H1 (cell line): Measurements from ENCODE around the gene NLGN4Y. TPM values are rescaled to one million over a fixed set of nuclear protein-coding genes. Genes with fewer than 3 reads are reported as not detected.

Source experiments
- CTCF ChIA-PET: fragments of 300-600 bp; sonication (Branson Sonifier 250); formaldehyde crosslinking; loops from one replicate; lab custom pipeline; 2021; ENCODE audit not compliant: partially characterized antibody; lab: Charles Lee
- POLR2A ChIA-PET: fragments of 300-600 bp; sonication (Branson Sonifier 250); formaldehyde crosslinking; loops from one replicate; lab custom pipeline; 2021; ENCODE audit warnings: inconsistent platforms; ENCODE audit not compliant: partially characterized antibody; lab: Charles Lee
- DNase-seq, 2 experiments: peaks; one replicate each; pipeline versions ENCODE4 v3.0.0 to v3.0.0-alpha.2; 2010 to 2022; ENCODE audit warnings: low spot score in 2 of 2, low read depth in 1 of 2, mixed read lengths in 1 of 2
- FAIRE-seq: peaks from 2 replicates; lab custom pipeline; 2011; peaks lifted over from hg19 to GRCh38; lab: Jason Lieb, UNC
- H2AFZ ChIP-seq: 2 replicates; pipeline ENCODE4 v1.8.1; 2012; ENCODE audit warnings: low read length, inconsistent platforms
- H2AK5ac ChIP-seq: 2 replicates; pipeline ENCODE4 v1.6.1; 2013; ENCODE audit warnings: low read depth, low read length
- H2BK120ac ChIP-seq: replicated peaks from 2 replicates; pipeline ENCODE3; 2013; ENCODE audit warnings: low read depth, low read length, inconsistent platforms
- H2BK12ac ChIP-seq: 2 replicates; pipeline ENCODE4 v1.6.1; 2013; ENCODE audit warnings: low read depth, low read length
- H2BK15ac ChIP-seq: 2 replicates; pipeline ENCODE4 v1.6.1; 2013; ENCODE audit warnings: low read length
- H2BK20ac ChIP-seq: 2 replicates; pipeline ENCODE4 v1.6.1; 2013; ENCODE audit warnings: low read length
- H2BK5ac ChIP-seq: 2 replicates; pipeline ENCODE4 v1.6.1; 2013; ENCODE audit warnings: low read depth, low read length
- H3K14ac ChIP-seq: 2 replicates; pipeline ENCODE4 v1.6.1; 2013; ENCODE audit warnings: inconsistent platforms; ENCODE audit not compliant: insufficient read length
- H3K18ac ChIP-seq: 2 replicates; pipeline ENCODE4 v1.6.1; 2013; ENCODE audit warnings: low read length; ENCODE audit errors: extremely low read depth
- H3K23ac ChIP-seq: 2 replicates; pipeline ENCODE4 v1.6.1; 2013; ENCODE audit warnings: inconsistent platforms; ENCODE audit not compliant: insufficient read length
- H3K23me2 ChIP-seq: 2 replicates; pipeline ENCODE4 v1.6.1; 2013; ENCODE audit warnings: low read depth, low read length
- H3K27ac ChIP-seq: 2 replicates; pipeline ENCODE4 v1.6.1; 2011; ENCODE audit warnings: low read depth, low read length, inconsistent platforms
- H3K27me3 ChIP-seq, 4 experiments: replicated peaks in 1 of 4; 1 replicate in 1 of 4; 2 replicates in 3 of 4; pipeline versions ENCODE4 v1.6.1 to v1.8.1; 2011 to 2013; ENCODE audit warnings: low read length in 3 of 4, mild to moderate bottlenecking in 3 of 4, inconsistent platforms in 2 of 4, mixed read lengths in 2 of 4, moderate library complexity in 1 of 4; ENCODE audit not compliant: control insufficient read depth in 3 of 4, insufficient read depth in 3 of 4; ENCODE audit errors: extremely low read depth in 1 of 4
- H3K36me3 ChIP-seq, 4 experiments: 2 replicates each; pipeline versions ENCODE4 v1.6.1 to v1.8.1; 2011 to 2013; ENCODE audit warnings: mild to moderate bottlenecking in 4 of 4, low read length in 3 of 4, moderate library complexity in 2 of 4, control low read depth in 1 of 4, inconsistent platforms in 1 of 4; ENCODE audit not compliant: insufficient read depth in 4 of 4, control insufficient read depth in 2 of 4
- H3K4ac ChIP-seq: replicated peaks from 2 replicates; pipeline ENCODE3; 2013; ENCODE audit warnings: low read length, low read depth, mixed read lengths, inconsistent platforms; ENCODE audit not compliant: insufficient read length
- H3K4me1 ChIP-seq, 4 experiments: replicated peaks in 1 of 4; 1 replicate in 1 of 4; 2 replicates in 3 of 4; pipeline versions ENCODE4 v1.6.1 to v1.8.1; 2011 to 2013; ENCODE audit warnings: low read length in 3 of 4, inconsistent platforms in 2 of 4, mixed read lengths in 1 of 4; ENCODE audit not compliant: insufficient read depth in 4 of 4, control insufficient read depth in 3 of 4
- H3K4me2 ChIP-seq, 2 experiments: 2 replicates each; pipeline versions ENCODE4 v1.6.1 to v1.8.1; 2011 to 2013; ENCODE audit warnings: low read depth in 2 of 2, low read length in 2 of 2, control low read depth in 1 of 2, inconsistent platforms in 1 of 2, mild to moderate bottlenecking in 1 of 2; ENCODE audit not compliant: insufficient read depth in 1 of 2
- H3K4me3 ChIP-seq, 4 experiments: fragments of 200-600, 300-600 bp in 1 of 4; sonication (generic), shearing (Covaris generic), sonication (Bioruptor Twin) in 1 of 4; 2 replicates each; pipeline versions ENCODE4 v1.5.1 to v1.8.1; 2011 to 2016; ENCODE audit warnings: low read length in 4 of 4, low read depth in 3 of 4, control low read depth in 2 of 4, inconsistent platforms in 2 of 4, mild to moderate bottlenecking in 2 of 4, mixed read lengths in 1 of 4, moderate library complexity in 1 of 4; ENCODE audit not compliant: insufficient read depth in 2 of 4; ENCODE audit errors: extremely low read depth in 1 of 4
- H3K56ac ChIP-seq: replicated peaks from 2 replicates; pipeline ENCODE3; 2013; ENCODE audit warnings: low read depth, mild to moderate bottlenecking, mixed read lengths, low read length, inconsistent platforms; ENCODE audit not compliant: insufficient read length
- H3K79me1 ChIP-seq: 2 replicates; pipeline ENCODE4 v1.6.1; 2013; ENCODE audit warnings: low read depth, low read length, control low read depth
- H3K79me2 ChIP-seq, 2 experiments: 2 replicates each; pipeline versions ENCODE4 v1.6.1 to v1.8.1; 2012 to 2013; ENCODE audit warnings: low read length in 2 of 2, mild to moderate bottlenecking in 2 of 2, inconsistent platforms in 1 of 2; ENCODE audit not compliant: insufficient read depth in 2 of 2, control insufficient read depth in 1 of 2
- H3K9ac ChIP-seq, 4 experiments: replicated peaks in 1 of 4; 1 replicate in 1 of 4; 2 replicates in 3 of 4; pipeline versions ENCODE4 v1.6.1 to v1.8.1; 2011 to 2013; ENCODE audit warnings: low read depth in 3 of 4, low read length in 3 of 4, control low read depth in 2 of 4, mild to moderate bottlenecking in 2 of 4, moderate library complexity in 2 of 4, inconsistent platforms in 1 of 4; ENCODE audit errors: extremely low read depth in 1 of 4
- H3K9me3 ChIP-seq, 2 experiments: 2 replicates each; pipeline versions ENCODE4 v1.6.1 to v1.8.1; 2012 to 2013; ENCODE audit warnings: mild to moderate bottlenecking in 2 of 2, moderate library complexity in 2 of 2, control low read depth in 1 of 2, inconsistent platforms in 1 of 2, low read depth in 1 of 2, low read length in 1 of 2, mixed read lengths in 1 of 2; ENCODE audit not compliant: insufficient read depth in 2 of 2
- H4K20me1 ChIP-seq, 2 experiments: replicated peaks in 1 of 2; 2 replicates each; pipeline versions ENCODE3 to v1.8.1; 2011 to 2013; ENCODE audit warnings: inconsistent platforms in 2 of 2, low read length in 2 of 2, mild to moderate bottlenecking in 1 of 2; ENCODE audit not compliant: insufficient read depth in 2 of 2, control insufficient read depth in 1 of 2
- H4K5ac ChIP-seq: 2 replicates; pipeline ENCODE4 v1.6.1; 2013; ENCODE audit warnings: low read length, low read depth, mixed read lengths, inconsistent platforms; ENCODE audit not compliant: insufficient read length
- H4K8ac ChIP-seq: 2 replicates; pipeline ENCODE4 v1.8.0; 2013; ENCODE audit warnings: mild to moderate bottlenecking, moderate library complexity, low read length, inconsistent platforms; ENCODE audit not compliant: insufficient read depth; ENCODE audit errors: extremely low read depth
- H4K91ac ChIP-seq: replicated peaks from 2 replicates; pipeline ENCODE3; 2013; ENCODE audit warnings: low read length, mixed read lengths, inconsistent platforms; ENCODE audit not compliant: insufficient read length
- CBX8 ChIP-seq: fragments of 300-800, 300-1000 bp; sonication (generic); IDR thresholded peaks from 2 replicates; pipeline ENCODE4 v1.7.1; 2016; ENCODE audit warnings: low read depth, low read length, borderline replicate concordance
- KDM1A ChIP-seq: fragments of 200-600, 300-600 bp; sonication (generic); IDR thresholded peaks from 2 replicates; pipeline ENCODE4 v1.7.1; 2016; ENCODE audit warnings: mild to moderate bottlenecking, low read length, borderline replicate concordance
- RFX5 ChIP-seq: IDR thresholded peaks from 2 replicates; pipeline ENCODE4 v1.6.1; 2011; ENCODE audit warnings: low read depth, low read length, improper control_type of control experiment, borderline replicate concordance
- RXRA ChIP-seq: IDR thresholded peaks from 2 replicates; pipeline ENCODE4 v1.6.1; 2011; ENCODE audit warnings: low read depth, mild to moderate bottlenecking, low read length, moderate library complexity; ENCODE audit not compliant: insufficient read depth
- SIN3A ChIP-seq, 2 experiments: IDR thresholded peaks in 1 of 2; conservative IDR thresholded peaks in 1 of 2; 2 replicates each; pipeline ENCODE4 v1.6.1; 2011 to 2012; ENCODE audit warnings: low read length in 2 of 2, improper control_type of control experiment in 1 of 2, low read depth in 1 of 2, mild to moderate bottlenecking in 1 of 2
- SP1 ChIP-seq: IDR thresholded peaks from 2 replicates; pipeline ENCODE4 v1.6.1; 2011; ENCODE audit warnings: low read depth, low read length
- ZNF274 ChIP-seq: IDR thresholded peaks from 2 replicates; pipeline ENCODE4 v1.7.0; 2012; ENCODE audit warnings: low read length, borderline replicate concordance; ENCODE audit errors: extremely low read depth
- WGBS, 2 experiments: shearing (Covaris generic) in 1 of 2; methylation state at CpG; one replicate each; pipeline versions ENCODE4 v1.1.6 to v1.1.7; 2013 to 2015; ENCODE audit warnings: low lambda C conversion rate in 2 of 2, mixed read lengths in 2 of 2, inconsistent platforms in 1 of 2, low coverage in 1 of 2, missing lambda C conversion rate in 1 of 2; ENCODE audit not compliant: insufficient replicate concordance in 2 of 2, insufficient coverage in 1 of 2, insufficient read length in 1 of 2; ENCODE audit errors: extremely low coverage in 1 of 2, missing lambda C conversion rate in 1 of 2; 5-methylcytosine and 5-hydroxymethylcytosine counted together
- polyA plus RNA-seq, 7 experiments: library from polyadenylated mRNA; depleted of rRNA in 3 of 7; stranded (reverse) in 5 of 7; unstranded in 2 of 7; fragments of >200 nt in 5 of 7; fragments of 200-250 nt in 2 of 7; gene quantifications; 1 replicate in 5 of 7; 2 replicates in 1 of 7; 4 replicates in 1 of 7; pipeline versions ENCODE4 v1.2.1 to v1.2.3, GENCODE V29; 2011 to 2013; ENCODE audit warnings: missing spikeins in 2 of 7, mixed read lengths in 2 of 7
- total RNA-seq: library from RNA; stranded (reverse); fragmentation: NEBNext Ultra II Directional; extraction: Animal tissue kit (Norgen Biotek cat#: 25700); gene quantifications from 2 replicates; pipeline ENCODE4 v1.2.1, GENCODE V29; 2021
- TF ChIP-seq, protein P1 (sequence below): IDR thresholded peaks from 2 replicates; pipeline ENCODE4 v1.6.1; 2011; ENCODE audit warnings: low read depth, mild to moderate bottlenecking, low read length; ENCODE audit not compliant: insufficient read depth

NLGN4Y gene
- total and polyA plus RNA-seq, 2 of the 8 experiments (the other 6 are each of a cell fraction or from before 2014, with no cell fraction given): 35.7 to 51.3 TPM

GRCh38 chrY:14498071-14498470 lies 26.3 kb upstream of the NLGN4Y start:
- Histone ChIP-seq H3K18ac (no peak overlapping the region), H3K4me1 (no peaks in the 10 kb centered on the region), H3K4me3 (no peak overlapping the region), H3K9ac (no peak overlapping the region), H3K27ac (no peak overlapping the region), H2BK5ac (no peak overlapping the region), H4K91ac (no peak overlapping the region), H3K9me3 (no peaks in the 10 kb centered on the region), H3K79me1 (no peaks in the 10 kb centered on the region), H2BK20ac (no peak overlapping the region), H3K23ac (no peak overlapping the region), H4K20me1 (no peaks in the 10 kb centered on the region), H3K4me2 (no peak overlapping the region), H3K4ac (no peak overlapping the region), H4K8ac (no peak overlapping the region), H2BK120ac (no peak overlapping the region), H2AFZ (no peak overlapping the region), H3K23me2 (no peaks in the 10 kb centered on the region; the same call in 1 of the 2 replicates), H2AK5ac (no peak overlapping the region), H2BK15ac (no peak overlapping the region), H3K36me3 (no peaks in the 10 kb centered on the region), H2BK12ac (no peak overlapping the region), H4K5ac (no peak overlapping the region), H3K27me3 (no peaks in the 10 kb centered on the region), H3K14ac (no peak overlapping the region), H3K79me2 (no peaks in the 10 kb centered on the region), H3K56ac (no peak overlapping the region)
- DNase-seq (no peak), FAIRE-seq (no peak)
- POLR2A ChIA-PET: no interaction called here
- WGBS, 2 experiments: 84% methylated on average over 2 of the region's 2 CpGs; no CpG with 5 or more reads in 1 of the 2 experiments
- CTCF ChIA-PET: no interaction called here
- TF ChIP-seq SP1 (no peak), KDM1A (no peak), CBX8 (no peak), RXRA (no peak), ZNF274 (no peak), RFX5 (no peak), SIN3A (conservative IDR thresholded peaks at IDR 0.05 in 1 of 2, IDR thresholded peaks at IDR 0.05 in 1 of 2; ENCODE audit: low read depth in 1 of 2, low read length in 2 of 2) (no peak)
- TF ChIP-seq, protein P1, sequence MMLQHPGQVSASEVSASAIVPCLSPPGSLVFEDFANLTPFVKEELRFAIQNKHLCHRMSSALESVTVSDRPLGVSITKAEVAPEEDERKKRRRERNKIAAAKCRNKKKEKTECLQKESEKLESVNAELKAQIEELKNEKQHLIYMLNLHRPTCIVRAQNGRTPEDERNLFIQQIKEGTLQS: no peak
